Upper lobe of left lung (tissue), 6 donors: ENCODE measurements around the gene VPS33A. TPM values are rescaled to one million over a fixed set of nuclear protein-coding genes. Genes with fewer than 3 reads are reported as not detected.
A peak's percentile ranks its signal among the peaks of the same experiment; 100 is the strongest.

Experiments used
- ATAC-seq, 2 donors: fragments of 200-7000 bp; cut with Tn5 transposase; one replicate each; pipeline ENCODE4 v1.9.1; 2022; ENCODE audit warnings: mild to moderate bottlenecking in 2 of 2, moderate library complexity in 2 of 2; ENCODE audit not compliant: low FRiP score in 2 of 2
- DNase-seq, 2 donors: peaks; one replicate each; pipeline ENCODE4 v3.0.0-alpha.2; 2019 to 2020
- H3K27ac ChIP-seq, 4 donors: fragments of 200-600 bp; sonication (generic); one replicate each; pipeline ENCODE4 v1.5.1; 2016 to 2019
- H3K27me3 ChIP-seq, 4 donors: fragments of 200-600 bp; sonication (generic); one replicate each; pipeline ENCODE4 v1.5.1; 2017 to 2019
- H3K36me3 ChIP-seq, 4 donors: fragments of 200-600 bp; sonication (generic); one replicate each; pipeline ENCODE4 v1.5.1; 2016 to 2019
- H3K4me1 ChIP-seq, 4 donors: fragments of 200-600 bp; sonication (generic); one replicate each; pipeline ENCODE4 v1.5.1; 2018 to 2019
- H3K4me3 ChIP-seq, 4 donors: fragments of 200-600 bp; sonication (generic); one replicate each; pipeline ENCODE4 v1.5.1; 2017 to 2019; ENCODE audit warnings: mild to moderate bottlenecking in 2 of 4, moderate library complexity in 1 of 4
- H3K9me3 ChIP-seq, 4 donors: fragments of 200-600 bp; sonication (generic); one replicate each; pipeline ENCODE4 v1.5.1; 2018 to 2019
- EP300 ChIP-seq, 4 donors: sonication (generic); formaldehyde crosslinking; IDR thresholded peaks; one replicate each; pipeline ENCODE4 v1.5.1; 2017; ENCODE audit warnings: antibody characterized with exemption in 4 of 4, control low read depth in 2 of 4
- POLR2A ChIP-seq, 4 donors: fragments of 450-650 bp; IDR thresholded peaks; one replicate each; pipeline ENCODE4 v1.5.1; 2016 to 2017; ENCODE audit warnings: antibody characterized with exemption in 4 of 4, mild to moderate bottlenecking in 2 of 4
- POLR2AphosphoS5 ChIP-seq, 2 donors: sonication (generic); formaldehyde crosslinking; IDR thresholded peaks; one replicate each; pipeline ENCODE4 v1.5.1; 2017; ENCODE audit warnings: antibody characterized with exemption in 2 of 2
- WGBS, 2 donors: methylation state at CpG; one replicate each; pipeline ENCODE4 v1.1.5; 2017 to 2018; 5-methylcytosine and 5-hydroxymethylcytosine counted together
- total RNA-seq, 6 donors: library from RNA; depleted of rRNA in 4 of 6; stranded (reverse); fragments of >200 nt in 4 of 6; gene quantifications; one replicate each; pipeline versions ENCODE4 v1.1.0 to v1.2.1, GENCODE V29; 2016 to 2021
- TF ChIP-seq, protein P1 (sequence below), 6 experiments: fragments of 450-650 bp in 4 of 6; fragments of 200-600 bp in 2 of 6; sonication (generic) in 2 of 6; IDR thresholded peaks; one replicate each; pipeline ENCODE4 v1.5.1; 2016 to 2019; ENCODE audit warnings: antibody characterized with exemption in 6 of 6
- donor health status: DM: no; HTN: no; CAD: no; lungs with moderate emphysema.
- donor health status: DM: no; HTN: yes; CAD: no; lungs with severe emphysema.

VPS33A gene
- total RNA-seq = 10 to 100 TPM in 5 of 6 donors, 1 to 10 TPM in 1; 7.3 to 18.5 (median 14.5) TPM

DNA sequence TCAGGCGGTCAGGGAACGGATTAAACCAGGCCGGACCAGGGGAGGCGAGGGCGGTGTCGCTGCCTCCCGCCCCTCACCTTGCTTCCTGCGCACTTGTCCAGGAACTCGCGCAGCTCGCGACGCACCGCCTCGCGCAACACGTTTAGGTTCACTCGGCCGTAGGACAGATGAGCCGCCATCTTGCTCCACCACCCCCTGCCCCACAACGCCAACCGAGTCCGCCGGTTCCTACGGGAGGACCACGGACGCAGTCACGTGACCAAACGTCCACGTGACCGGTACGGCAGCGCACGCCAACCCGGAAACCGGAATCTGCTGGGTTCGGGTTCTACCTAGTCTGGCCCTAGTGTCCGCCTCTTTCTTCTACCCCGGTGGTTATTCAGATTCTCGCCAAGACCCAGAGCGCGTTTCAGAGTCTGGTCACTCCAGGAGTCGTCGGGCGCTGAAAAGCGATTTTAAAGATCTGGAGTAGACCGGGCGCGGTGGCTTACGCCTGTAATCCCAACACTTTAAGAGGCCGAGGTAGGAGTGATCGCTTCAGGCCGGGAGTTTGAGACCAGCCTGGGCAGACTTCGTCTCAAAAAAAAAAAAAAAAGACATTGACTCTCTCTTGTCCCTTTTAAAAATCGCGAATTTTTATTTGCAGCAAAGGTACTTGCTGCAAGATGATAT, at the start of gene VPS33A:
Gene VPS33A, minus strand, starts transcription at position 265 of the 672 bp plus-strand sequence. Its CDS starts 86 bp downstream, at position 179.
- Histone ChIP-seq H3K27ac (peak within 1 kb of the TSS; percentile 85 to 95 (median 92)), H3K4me1 (peaks cover 8 to 19% (median 14%) of the 10 kb centered on the region in 4 donors), H3K27me3 (no peaks in the 10 kb centered on the region), H3K4me3 (peak within 1 kb of the TSS; percentile 80 to 98 (median 90)), H3K9me3 (no peaks in the 10 kb centered on the region), H3K36me3 (peaks cover 7 to 32% (median 21%) of the 10 kb centered on the region in 4 donors)
- WGBS, 2 donors = 0 to 1% methylated on average over 17 to 55 of the region's 56 CpGs
- DNase-seq (peak; percentile 96 to 98), ATAC-seq (peak; percentile 97 to 98)
- TF ChIP-seq, protein P1, sequence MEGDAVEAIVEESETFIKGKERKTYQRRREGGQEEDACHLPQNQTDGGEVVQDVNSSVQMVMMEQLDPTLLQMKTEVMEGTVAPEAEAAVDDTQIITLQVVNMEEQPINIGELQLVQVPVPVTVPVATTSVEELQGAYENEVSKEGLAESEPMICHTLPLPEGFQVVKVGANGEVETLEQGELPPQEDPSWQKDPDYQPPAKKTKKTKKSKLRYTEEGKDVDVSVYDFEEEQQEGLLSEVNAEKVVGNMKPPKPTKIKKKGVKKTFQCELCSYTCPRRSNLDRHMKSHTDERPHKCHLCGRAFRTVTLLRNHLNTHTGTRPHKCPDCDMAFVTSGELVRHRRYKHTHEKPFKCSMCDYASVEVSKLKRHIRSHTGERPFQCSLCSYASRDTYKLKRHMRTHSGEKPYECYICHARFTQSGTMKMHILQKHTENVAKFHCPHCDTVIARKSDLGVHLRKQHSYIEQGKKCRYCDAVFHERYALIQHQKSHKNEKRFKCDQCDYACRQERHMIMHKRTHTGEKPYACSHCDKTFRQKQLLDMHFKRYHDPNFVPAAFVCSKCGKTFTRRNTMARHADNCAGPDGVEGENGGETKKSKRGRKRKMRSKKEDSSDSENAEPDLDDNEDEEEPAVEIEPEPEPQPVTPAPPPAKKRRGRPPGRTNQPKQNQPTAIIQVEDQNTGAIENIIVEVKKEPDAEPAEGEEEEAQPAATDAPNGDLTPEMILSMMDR (IDR thresholded peaks at IDR 0.05) = no peak
- TF ChIP-seq EP300 (IDR thresholded peaks at IDR 0.05) = peak in 1 of 4 donors; percentile 87
- TF ChIP-seq POLR2A (IDR thresholded peaks at IDR 0.05) = peak in 3 of 4 donors; percentile 31 to 81 (median 52)
- peak; percentile 98 to 99 for TF ChIP-seq POLR2AphosphoS5 (IDR thresholded peaks at IDR 0.05)

DNA sequence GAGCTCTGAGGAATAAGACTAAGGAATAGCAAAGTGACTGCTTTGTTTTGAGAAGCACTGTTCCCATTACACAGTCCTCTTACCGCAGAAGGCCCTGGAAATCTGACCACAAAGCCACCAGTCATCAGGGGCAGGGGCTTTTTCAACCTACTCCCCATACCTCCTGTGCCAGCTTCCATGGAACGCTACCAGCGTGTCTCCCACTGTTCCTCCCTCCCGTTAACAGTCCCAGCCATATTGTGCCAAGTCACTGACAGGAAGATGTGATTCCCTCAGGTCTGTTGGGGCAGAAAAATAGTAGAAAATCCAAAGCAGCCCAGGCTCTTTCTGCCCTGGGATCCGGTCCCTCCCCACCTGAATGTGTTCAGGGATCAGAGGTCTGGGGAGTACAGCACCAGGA, 46.6 kb upstream of the VPS33A start:
- H3K27me3 ChIP-seq = no peaks in the 10 kb centered on the region
- WGBS, 2 donors = 90 to 98% methylated on average over 5 of the region's 5 CpGs

DNA sequence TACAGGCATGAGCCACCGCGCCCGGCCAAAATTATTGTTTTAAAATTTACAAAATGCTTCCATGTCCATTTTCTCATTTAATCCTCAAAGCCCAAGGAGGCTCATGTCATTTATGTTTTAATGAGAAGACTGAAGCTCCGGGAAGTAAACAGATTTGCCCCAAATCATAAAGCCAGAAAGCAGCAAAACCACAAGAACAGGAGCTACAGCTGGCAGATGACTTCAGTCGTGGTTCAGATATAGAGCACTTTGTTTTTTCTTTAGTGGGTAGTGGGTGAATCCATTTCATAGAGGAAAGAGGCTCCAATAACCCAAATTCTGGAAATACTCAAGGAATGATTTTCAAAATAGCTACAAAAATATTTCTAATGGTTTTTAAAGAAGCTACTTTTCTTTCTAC, 45.4 kb upstream of the VPS33A start:
- no peak for DNase-seq
- Histone ChIP-seq H3K9me3 (no peaks in the 10 kb centered on the region), H3K4me1 (no peaks in the 10 kb centered on the region), H3K27ac (no peak overlapping the region), H3K27me3 (no peaks in the 10 kb centered on the region), H3K4me3 (no peak overlapping the region), H3K36me3 (peaks cover 21 to 94% (median 38%) of the 10 kb centered on the region in 4 donors)
- WGBS, 2 donors = 86 to 91% methylated on average over 5 of the region's 5 CpGs
- ATAC-seq = no peak
- TF ChIP-seq, protein P1 (IDR thresholded peaks at IDR 0.05) = no peak
- TF ChIP-seq POLR2AphosphoS5 (IDR thresholded peaks at IDR 0.05) = no peak
- TF ChIP-seq POLR2A (IDR thresholded peaks at IDR 0.05) = no peak
- TF ChIP-seq EP300 (IDR thresholded peaks at IDR 0.05) = no peak

More for the DNA sequence above, 46.6 kb upstream of the VPS33A start:
- DNase-seq = no peak
- H3K9me3 ChIP-seq = no peaks in the 10 kb centered on the region
- ATAC-seq = no peak
- TF ChIP-seq EP300 (IDR thresholded peaks at IDR 0.05) = no peak
- no peak for TF ChIP-seq POLR2A (IDR thresholded peaks at IDR 0.05)
- TF ChIP-seq, protein P1 (IDR thresholded peaks at IDR 0.05) = no peak
- TF ChIP-seq POLR2AphosphoS5 (IDR thresholded peaks at IDR 0.05) = no peak
- no peaks in the 10 kb centered on the region for H3K4me1 ChIP-seq
- H3K27ac ChIP-seq = no peak overlapping the region
- H3K4me3 ChIP-seq = no peak overlapping the region
- peaks cover 21 to 97% (median 41%) of the 10 kb centered on the region in 4 donors for H3K36me3 ChIP-seq

DNA sequence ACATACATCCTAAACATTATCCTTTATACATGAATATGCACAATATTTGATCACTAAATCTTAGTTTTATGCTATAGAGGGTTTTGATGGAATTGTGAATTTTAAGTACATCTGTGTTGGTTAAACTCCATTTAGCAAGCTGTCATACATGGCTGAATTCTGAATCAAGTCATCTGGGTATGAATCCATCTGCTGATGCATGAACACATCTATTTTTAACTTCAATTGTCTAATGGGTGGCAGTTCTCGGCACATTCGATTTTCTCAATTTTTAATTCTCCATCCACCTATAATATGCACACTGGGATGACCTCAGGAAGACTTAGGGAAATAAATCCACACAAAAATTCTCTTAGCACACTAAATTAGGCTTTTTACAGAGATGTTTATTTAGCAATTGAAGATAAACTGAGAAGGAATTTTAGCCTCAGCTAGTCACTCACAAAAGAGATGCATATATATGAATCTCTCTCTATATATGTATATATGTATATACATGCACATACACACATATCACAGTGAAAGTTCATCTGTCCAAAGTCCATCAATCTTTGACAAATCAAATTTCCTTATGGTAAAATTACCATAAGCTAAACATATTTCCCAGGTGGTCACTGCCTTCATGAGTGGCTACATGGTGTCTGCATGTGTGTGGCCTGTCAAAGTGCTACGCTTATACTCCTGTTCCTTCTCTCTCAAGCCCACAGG, 44.5 kb upstream of the VPS33A start:
- no peaks in the 10 kb centered on the region for H3K27me3 ChIP-seq
- H3K27ac ChIP-seq = no peak overlapping the region
- no peaks in the 10 kb centered on the region for H3K4me1 ChIP-seq
- H3K4me3 ChIP-seq = no peak overlapping the region
- DNase-seq (no peak), ATAC-seq (no peak)
- 87 to 92% methylated on average over 3 of the region's 3 CpGs for WGBS, 2 donors
- no peaks in the 10 kb centered on the region for H3K9me3 ChIP-seq
- no peak for TF ChIP-seq EP300 (IDR thresholded peaks at IDR 0.05)
- H3K36me3 ChIP-seq = peaks cover 17 to 92% (median 35%) of the 10 kb centered on the region in 4 donors

DNA sequence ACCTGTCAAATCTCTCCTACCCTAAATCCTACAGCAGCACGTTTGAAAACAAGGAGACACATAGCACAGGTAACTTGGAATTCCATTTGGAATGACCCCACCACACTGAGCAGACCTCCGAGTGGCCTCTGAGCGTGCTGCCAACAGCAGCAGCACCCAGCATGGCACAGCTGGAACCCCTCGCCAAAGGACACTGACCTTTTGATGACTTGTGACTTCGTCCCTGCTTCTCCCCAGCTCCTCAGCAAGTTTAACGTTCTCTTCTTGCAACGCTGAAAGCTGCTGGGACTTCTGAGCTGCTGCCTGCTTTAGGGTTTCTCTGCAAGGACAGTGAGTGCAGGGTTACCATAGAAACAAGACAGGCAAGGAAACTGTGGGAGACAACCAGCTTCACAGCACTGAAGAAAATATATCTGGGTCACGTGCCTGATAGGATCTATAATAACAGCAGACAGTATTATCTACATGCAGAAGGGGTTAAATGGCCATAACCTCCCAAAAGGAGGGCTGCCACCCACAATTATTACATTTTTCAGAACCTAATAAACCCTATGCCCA, 43.3 kb upstream of the VPS33A start:
- ATAC-seq (no peak), DNase-seq (no peak)
- no peak overlapping the region for H3K4me3 ChIP-seq
- TF ChIP-seq, protein P1 (IDR thresholded peaks at IDR 0.05) = no peak
- TF ChIP-seq POLR2AphosphoS5 (IDR thresholded peaks at IDR 0.05) (no peak), EP300 (IDR thresholded peaks at IDR 0.05) (no peak), POLR2A (IDR thresholded peaks at IDR 0.05) (no peak)
- H3K36me3 ChIP-seq = peaks cover 14 to 91% (median 33%) of the 10 kb centered on the region in 4 donors
- 71 to 87% methylated on average over 8 of the region's 8 CpGs for WGBS, 2 donors
- H3K4me1 ChIP-seq = no peaks in the 10 kb centered on the region
- H3K9me3 ChIP-seq = no peaks in the 10 kb centered on the region
- no peak overlapping the region for H3K27ac ChIP-seq
- no peaks in the 10 kb centered on the region for H3K27me3 ChIP-seq
